Measurements from ENCODE around the gene AP1S1. TPM values are rescaled to one million over a fixed set of nuclear protein-coding genes. Genes with fewer than 3 reads are reported as not detected.
A peak's percentile ranks its signal among the peaks of the same experiment; 100 is the strongest.
"Not testable (repeated sequence)": the region's sequence is repeated elsewhere in the genome, so short reads cannot be mapped to it uniquely, and the experiment has no call there.

The AP1S1 gene
- total RNA-seq (2022) (72.1 and 72.5 TPM in 2 replicates), Bru-seq, nascent RNA (percentile 65 among the genes with signal in this experiment), BruChase-seq, experiment 1, labeled RNA remaining after a 6-hour chase (percentile 85 among the genes with signal in this experiment), BruChase-seq, experiment 2, labeled RNA remaining after a 2-hour chase (percentile 77 among the genes with signal in this experiment)
- long read RNA-seq, transcript AP1S1-201 (5 exons, 1,303 nt) = major isoform, 14 of 16 reads
- long read RNA-seq, partial matches to known transcripts = 0 of 16 reads
- long read RNA-seq, other reads (novel, unspliced or antisense) = 1 of 16 reads

- Mint-ChIP-seq H3K36me3 (ENCODE audit: insufficient read depth, unreplicated experiment) (peaks cover 24% of the 10 kb centered on the region), H3K4me3 (ENCODE audit: unreplicated experiment) (peak within 1 kb of the TSS; percentile 82), H3K4me1 (ENCODE audit: insufficient read depth, unreplicated experiment) (peaks cover 23% of the 10 kb centered on the region), H3K27me3 (ENCODE audit: insufficient read depth, unreplicated experiment) (peaks cover 17% of the 10 kb centered on the region), H3K9me3 (ENCODE audit: unreplicated experiment) (no peaks in the 10 kb centered on the region), H3K27ac (ENCODE audit: low read depth, unreplicated experiment) (peak within 1 kb of the TSS; percentile 87)
- ChIA-PET POLR2A (interaction anchor here (0.6 to 3.5 kb wide), 7 partner anchors 9 to 423 kb away, joined by 3 to 28 read pairs (median 4); partner anchors contain the start of genes VGF and ZNHIT1), CTCF (interaction anchor here (0.8 to 6.6 kb wide), 4 partner anchors 12 to 90 kb away, joined by 5 to 70 read pairs (median 15); partner anchors contain the start of gene FIS1)
- BruUV-seq (replicated peaks) = no TSS peak
- DNase-seq (ENCODE audit: unreplicated experiment) = peak; percentile 93
- TF ChIP-seq CTCF (IDR thresholded peaks at IDR 0.05; ENCODE audit: unreplicated experiment) = no peak
- intact Hi-C loops (cut with micrococcal nuclease) = no loop called here
These were observed at the start of gene AP1S1 for GRCh38 chr7:101153969-101154692. Gene AP1S1 (plus strand): TSS chr7:101154476. CDS start chr7:101154515, 39 bp downstream.

DNA sequence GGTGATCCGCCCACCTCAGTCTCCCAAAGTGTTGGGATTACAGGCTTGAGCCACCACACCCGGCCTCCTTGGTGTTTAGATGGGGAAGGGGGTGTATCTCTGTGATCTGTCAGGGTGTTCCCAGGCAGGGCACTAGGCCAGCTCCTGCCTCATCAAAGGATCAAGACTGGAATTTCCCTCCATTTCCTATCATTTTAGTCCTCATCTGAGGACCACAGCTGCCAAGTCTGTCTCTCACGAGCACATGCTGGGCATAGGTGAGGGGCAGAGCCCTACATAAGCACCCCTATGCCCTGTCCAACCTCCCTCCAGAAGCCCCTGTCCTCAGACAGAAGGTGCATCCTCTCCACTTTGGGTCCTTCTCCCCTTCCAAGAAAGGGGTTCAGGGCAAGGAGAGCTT is 49.5 kb upstream of the AP1S1 start:
- Mint-ChIP-seq H3K9me3 (ENCODE audit: unreplicated experiment) (no peaks in the 10 kb centered on the region), H3K27me3 (ENCODE audit: insufficient read depth, unreplicated experiment) (no peaks in the 10 kb centered on the region), H3K4me3 (ENCODE audit: unreplicated experiment) (no peak overlapping the region), H3K4me1 (ENCODE audit: insufficient read depth, unreplicated experiment) (peaks cover 45% of the 10 kb centered on the region), H3K27ac (ENCODE audit: low read depth, unreplicated experiment) (no peak overlapping the region), H3K36me3 (ENCODE audit: insufficient read depth, unreplicated experiment) (peaks cover 12% of the 10 kb centered on the region)
- DNase-seq (ENCODE audit: unreplicated experiment) = no peak
- ChIA-PET POLR2A (interaction anchor here (0.6 to 1.6 kb wide), 4 partner anchors 18 to 315 kb away, joined by 3 to 4 read pairs (median 4); partner anchors contain the start of genes SERPINE1 and TRIM56), CTCF (interaction anchor here (0.6 to 1.3 kb wide), 3 partner anchors 10 to 88 kb away, joined by 3 to 4 read pairs (median 3); partner anchors contain the start of gene TRIM56)
- no peak for TF ChIP-seq CTCF (IDR thresholded peaks at IDR 0.05; ENCODE audit: unreplicated experiment)
- intact Hi-C loops (cut with micrococcal nuclease) = no loop called here
- no TSS peak for BruUV-seq (replicated peaks)

DNA sequence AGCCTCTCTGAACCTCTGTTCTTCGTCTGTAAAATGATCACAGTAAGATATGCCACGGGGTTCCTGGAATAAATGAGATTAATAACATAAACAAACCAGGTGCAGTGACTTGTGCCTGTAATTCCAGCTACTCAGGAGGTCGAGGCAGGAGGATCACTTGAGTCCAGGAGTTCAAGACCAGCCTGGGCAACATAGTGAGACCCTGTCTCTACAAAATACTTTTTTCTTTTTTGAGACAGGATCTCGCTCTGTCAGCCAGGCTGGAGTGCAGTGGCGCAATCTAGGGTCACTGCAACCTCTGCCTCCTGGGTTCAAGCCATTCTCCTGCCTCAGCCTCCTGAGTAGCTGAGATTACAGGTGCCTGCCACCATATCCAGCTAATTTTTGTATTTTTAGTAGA is 49.0 kb upstream of the AP1S1 start:
- not testable (repeated sequence) for H3K27ac Mint-ChIP-seq (ENCODE audit: low read depth, unreplicated experiment)

GRCh38 chr7:101106386-101106785 is 47.9 kb upstream of the AP1S1 start:
- Mint-ChIP-seq H3K4me1 (ENCODE audit: insufficient read depth, unreplicated experiment) (peaks cover 34% of the 10 kb centered on the region), H3K36me3 (ENCODE audit: insufficient read depth, unreplicated experiment) (peaks cover 6% of the 10 kb centered on the region), H3K4me3 (ENCODE audit: unreplicated experiment) (no peak overlapping the region), H3K27me3 (ENCODE audit: insufficient read depth, unreplicated experiment) (no peaks in the 10 kb centered on the region), H3K9me3 (ENCODE audit: unreplicated experiment) (no peaks in the 10 kb centered on the region), H3K27ac (ENCODE audit: low read depth, unreplicated experiment) (no peak overlapping the region)
- ChIA-PET POLR2A (no interaction called here), CTCF (interaction anchor here (0.6 kb wide), 2 partner anchors 105 to 416 kb away, joined by 3 read pairs; no protein-coding TSS in a partner anchor)
- intact Hi-C loops (cut with micrococcal nuclease) = no loop called here
- no peak for TF ChIP-seq CTCF (IDR thresholded peaks at IDR 0.05; ENCODE audit: unreplicated experiment)
- no TSS peak for BruUV-seq (replicated peaks)
- DNase-seq (ENCODE audit: unreplicated experiment) = no peak

More for the DNA sequence above, 49.0 kb upstream of the AP1S1 start:
- H3K9me3 Mint-ChIP-seq (ENCODE audit: unreplicated experiment); DNase-seq (ENCODE audit: unreplicated experiment); H3K27me3 Mint-ChIP-seq (ENCODE audit: insufficient read depth, unreplicated experiment); H3K4me3 Mint-ChIP-seq (ENCODE audit: unreplicated experiment); BruUV-seq (replicated peaks); intact Hi-C loops (cut with micrococcal nuclease): not testable (repeated sequence)
- POLR2A ChIA-PET = interaction anchor here (0.6 to 1.6 kb wide), 3 partner anchors 19 to 316 kb away, joined by 3 to 4 read pairs (median 4); partner anchors contain the start of gene TRIM56
- Mint-ChIP-seq H3K36me3 (ENCODE audit: insufficient read depth, unreplicated experiment) (peaks cover 12% of the 10 kb centered on the region), H3K4me1 (ENCODE audit: insufficient read depth, unreplicated experiment) (peaks cover 42% of the 10 kb centered on the region)
- CTCF ChIA-PET = interaction anchor here (0.6 to 1.3 kb wide), 4 partner anchors 11 to 87 kb away, joined by 3 to 4 read pairs (median 3); partner anchors contain the start of gene TRIM56
